DMS153 treated with DMSO at 0.1 percent for 48 hours (cell line): ENCODE data around the gene LSG1.

ENCODE experiments used
- DNase-seq: peaks from one replicate; lab custom pipeline; 2025; ENCODE audit not compliant: unreplicated experiment; lab: John Stamatoyannopoulos, UW

Gene LSG1

GRCh38 chr3:194687638-194688199, 15.7 kb upstream of the LSG1 start:
- no peak for DNase-seq

GRCh38 chr3:194686816-194687637, 15.0 kb upstream of the LSG1 start:
- no peak for DNase-seq

- DNase-seq: no peak
These were observed 14.4 kb upstream of the LSG1 start for GRCh38 chr3:194686414-194686815.

- peak; percentile 81 for DNase-seq
These were observed 13.9 kb upstream of the LSG1 start, which contains the start of gene FAM43A for GRCh38 chr3:194685718-194686413. FAM43A (plus strand) TSS chr3:194685883; CDS start chr3:194686827, 944 bp downstream.

GRCh38 chr3:194685065-194685717, 13.2 kb upstream of the LSG1 start:
- DNase-seq: no peak

GRCh38 chr3:194683380-194683779, 11.4 kb upstream of the LSG1 start:
- DNase-seq: no peak

- peak; percentile 79 for DNase-seq
These were observed 10.8 kb upstream of the LSG1 start for GRCh38 chr3:194682694-194683310.

- no peak for DNase-seq
These were observed 10.2 kb upstream of the LSG1 start for GRCh38 chr3:194682189-194682693.

- DNase-seq: no peak
These were observed 9.1 kb upstream of the LSG1 start for GRCh38 chr3:194680888-194681615.

GRCh38 chr3:194676471-194676870, 4.5 kb upstream of the LSG1 start:
- DNase-seq: no peak

GRCh38 chr3:194675680-194676079, 3.7 kb upstream of the LSG1 start:
- DNase-seq: no peak

- DNase-seq: no peak
These were observed 3.2 kb upstream of the LSG1 start for GRCh38 chr3:194675081-194675640.

GRCh38 chr3:194673761-194674160, 1.8 kb upstream of the LSG1 start:
- no peak for DNase-seq

GRCh38 chr3:194672876-194673275, 885 bp upstream of the LSG1 start:
- no peak for DNase-seq

- peak; percentile 24 for DNase-seq
These were observed 486 bp downstream of the LSG1 start for GRCh38 chr3:194671511-194671899.

GRCh38 chr3:194667363-194667762, 4.6 kb downstream of the LSG1 start:
- no peak for DNase-seq

- no peak for DNase-seq
These were observed 7.1 kb downstream of the LSG1 start for GRCh38 chr3:194664857-194665256.

GRCh38 chr3:194661946-194662345, 10.0 kb downstream of the LSG1 start:
- no peak for DNase-seq

- DNase-seq: no peak
These were observed 10.6 kb downstream of the LSG1 start for GRCh38 chr3:194661374-194661773.

GRCh38 chr3:194659778-194660177, 12.2 kb downstream of the LSG1 start:
- DNase-seq: no peak
